ENCODE data around the gene CCDC88A.
"Not testable (repeated sequence)": the region's sequence is repeated elsewhere in the genome, so short reads cannot be mapped to it uniquely, and the experiment has no call there.

CCDC88A gene

DNA sequence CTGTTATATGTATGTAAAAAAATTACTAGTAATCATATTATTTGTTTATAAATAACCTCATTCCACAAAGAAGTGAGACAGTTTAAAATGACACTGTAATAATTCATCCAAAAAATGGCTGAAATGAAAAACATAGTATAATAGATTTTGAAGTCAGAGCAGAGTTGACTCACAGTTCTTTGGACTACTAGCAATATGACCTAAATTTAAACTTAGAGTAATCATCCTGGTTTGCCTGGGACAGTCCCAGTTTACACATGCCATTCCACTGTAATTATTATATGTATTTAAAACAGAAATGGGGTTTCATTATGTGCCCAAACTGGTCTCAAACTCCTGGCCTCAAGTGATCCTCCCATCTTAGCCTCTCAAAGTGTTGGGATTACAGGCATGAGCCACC, 48.3 kb downstream of the CCDC88A start:
- DNase-seq (ENCODE audit: low spot score): no peak

DNA sequence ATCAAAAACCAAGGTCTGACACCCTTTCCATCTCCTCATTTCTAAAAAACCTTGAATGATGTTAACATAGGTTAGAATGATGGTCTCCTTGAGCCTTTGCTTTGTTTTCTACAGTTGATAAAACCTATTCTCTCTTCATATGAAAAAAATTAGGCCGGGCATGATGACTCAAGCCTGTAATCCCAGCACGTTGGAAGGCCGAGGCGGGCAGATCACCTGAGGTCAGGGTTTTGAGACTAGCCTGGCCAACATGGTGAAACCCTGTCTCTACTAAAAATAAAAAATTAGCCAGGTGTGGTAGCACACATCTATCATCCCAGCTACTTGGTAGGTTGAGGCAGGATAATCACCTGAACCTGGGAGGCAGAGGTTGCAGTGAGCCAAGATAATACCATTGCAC, 49.4 kb downstream of the CCDC88A start:
- DNase-seq (ENCODE audit: low spot score): no peak

DNA sequence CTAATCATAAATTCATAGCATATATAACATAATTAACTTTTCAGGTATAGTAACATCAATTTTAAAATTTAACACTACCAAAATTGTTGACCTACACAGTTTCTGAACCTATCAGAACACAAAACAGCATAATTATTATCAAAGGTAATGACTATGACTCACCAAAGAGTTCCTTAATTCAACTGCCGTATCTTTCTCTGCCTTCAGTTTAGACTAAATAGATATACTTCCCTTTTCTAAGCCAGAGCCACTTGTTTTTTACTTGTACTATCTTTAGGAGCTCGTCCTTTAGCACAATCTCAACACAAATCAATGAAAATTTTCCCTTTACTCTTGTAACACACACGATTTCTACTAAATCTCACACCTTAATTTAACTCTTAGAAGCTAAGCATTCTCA, 54.4 kb downstream of the CCDC88A start:
- DNase-seq (ENCODE audit: low spot score): peak; percentile 21

DNA sequence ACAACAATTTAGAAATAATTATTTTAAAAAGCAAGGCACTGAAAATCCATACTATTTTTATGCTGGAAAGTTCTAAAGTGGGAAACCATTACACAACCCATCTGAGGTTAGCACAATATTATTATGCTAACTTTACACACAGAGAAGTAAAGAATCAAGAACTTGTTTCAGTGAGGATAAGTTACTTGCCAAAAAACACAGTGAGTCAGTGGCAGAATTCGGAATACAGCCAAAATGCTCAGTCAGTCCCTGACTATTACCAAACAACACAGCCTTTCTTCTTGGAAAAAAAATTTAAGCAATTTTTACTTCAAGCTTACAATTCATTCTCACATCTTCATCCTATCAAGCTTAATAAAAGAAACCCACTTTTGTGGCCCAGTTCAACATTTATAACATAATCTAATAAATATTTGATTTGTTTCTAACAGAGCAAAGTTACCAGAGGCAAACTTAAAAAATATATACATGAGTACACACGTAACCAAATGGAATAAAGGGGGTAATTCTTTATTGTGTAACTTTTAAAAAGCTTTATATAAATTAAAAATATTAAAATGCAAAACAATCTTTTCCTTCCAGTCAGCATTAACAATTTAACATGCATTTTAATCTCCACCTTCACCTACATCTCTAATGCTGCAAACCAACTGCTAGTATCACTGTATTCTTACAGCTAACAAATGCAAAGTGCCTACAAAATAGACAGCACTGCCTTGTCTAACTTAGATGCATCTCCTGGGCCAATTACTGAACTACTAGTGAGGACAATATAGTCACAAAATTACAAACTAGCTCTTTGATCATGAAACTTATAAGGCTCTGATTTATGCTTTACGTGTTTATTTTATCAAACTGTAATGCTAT, 55.2 kb downstream of the CCDC88A start:
- DNase-seq (ENCODE audit: low spot score): no peak

DNA sequence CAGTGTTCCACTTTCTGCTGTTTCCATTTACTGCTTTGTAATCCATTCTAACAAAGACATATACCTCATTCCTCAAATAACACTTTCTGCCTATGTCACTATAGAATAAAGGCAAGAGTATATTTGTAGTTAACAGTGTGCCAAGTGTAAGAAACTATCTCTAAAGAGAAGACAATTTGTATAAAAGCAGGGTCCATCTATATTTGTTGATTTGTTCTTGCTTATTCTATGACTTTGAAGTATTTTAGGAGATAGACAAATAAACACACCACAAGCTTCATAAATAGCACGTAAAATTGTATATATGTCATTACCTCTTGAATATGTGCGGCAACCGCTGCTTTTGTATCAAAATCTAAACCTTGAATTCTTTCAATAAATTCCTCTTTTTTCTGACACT, 56.0 kb downstream of the CCDC88A start:
- DNase-seq (ENCODE audit: low spot score): no peak

DNA sequence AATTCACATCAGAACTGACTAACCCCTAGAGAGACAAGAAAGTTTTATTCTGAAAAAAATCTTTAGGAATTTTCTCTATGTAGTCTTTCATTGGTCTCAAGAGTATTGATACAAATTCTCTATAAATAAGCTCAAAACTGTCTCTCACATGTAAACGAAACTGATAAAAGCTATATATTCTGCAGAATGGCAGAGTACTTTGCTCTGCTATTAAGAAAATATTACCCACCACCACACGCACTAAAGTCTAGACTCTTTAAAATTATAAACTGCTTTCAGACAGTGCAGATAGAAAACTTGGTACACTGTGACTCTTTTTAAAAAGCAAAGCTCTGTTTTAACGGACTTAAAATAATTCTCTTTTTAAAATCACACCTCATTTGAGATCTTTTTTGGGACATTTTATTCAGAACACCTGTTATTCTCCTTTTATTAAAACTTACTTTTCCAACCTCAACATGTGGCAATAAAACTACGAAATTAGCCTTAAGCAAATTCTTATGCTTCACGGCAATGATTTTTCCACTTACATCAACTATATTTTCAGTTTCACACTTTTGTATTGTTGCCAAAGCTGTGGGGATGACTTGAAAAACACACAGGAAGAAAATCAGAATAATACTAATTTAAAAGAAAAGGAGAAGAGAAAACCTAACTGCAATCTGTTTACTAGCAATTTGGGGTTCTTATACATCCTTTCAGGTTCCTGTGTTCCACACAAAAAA, 58.0 kb downstream of the CCDC88A start:
- DNase-seq (ENCODE audit: low spot score): peak; percentile 33

DNA sequence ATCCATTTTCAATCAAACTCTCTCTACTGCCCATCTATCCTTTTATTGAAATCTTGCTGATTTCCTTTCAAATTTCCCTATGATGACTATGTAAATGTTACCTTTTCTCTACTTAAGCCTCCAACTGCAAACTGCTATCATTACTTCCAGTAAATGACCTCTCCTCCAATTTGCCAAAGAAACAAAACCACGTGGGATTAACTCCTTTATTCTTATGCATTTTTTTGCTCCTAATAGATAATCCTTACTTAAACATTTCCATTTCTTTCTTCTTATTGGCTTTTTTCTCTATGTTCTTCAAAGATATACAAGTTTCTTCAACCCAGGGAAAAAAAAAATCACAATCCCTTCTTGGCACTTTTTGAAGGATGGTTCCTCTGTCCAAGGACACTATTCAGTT, 61.2 kb downstream of the CCDC88A start:
- DNase-seq (ENCODE audit: low spot score): no peak

DNA sequence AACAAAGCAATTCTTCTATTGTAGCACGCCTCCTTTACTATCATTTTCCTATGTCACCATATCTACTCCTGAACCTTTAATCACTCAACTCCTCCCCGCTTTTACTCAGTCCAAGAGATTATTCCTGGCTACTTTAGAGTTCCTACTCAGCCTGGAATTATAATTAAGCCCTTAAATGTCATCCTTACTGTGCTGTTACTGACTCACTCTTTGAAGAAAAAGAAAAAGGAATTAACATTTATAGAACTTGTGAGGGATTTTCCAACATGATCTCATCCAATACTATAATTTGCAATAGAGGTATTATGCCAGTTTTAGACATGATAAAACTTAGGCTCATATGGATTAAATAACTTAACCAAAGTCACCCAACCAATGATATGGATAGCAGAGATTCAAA, 61.7 kb downstream of the CCDC88A start:
- DNase-seq (ENCODE audit: low spot score): no peak

DNA sequence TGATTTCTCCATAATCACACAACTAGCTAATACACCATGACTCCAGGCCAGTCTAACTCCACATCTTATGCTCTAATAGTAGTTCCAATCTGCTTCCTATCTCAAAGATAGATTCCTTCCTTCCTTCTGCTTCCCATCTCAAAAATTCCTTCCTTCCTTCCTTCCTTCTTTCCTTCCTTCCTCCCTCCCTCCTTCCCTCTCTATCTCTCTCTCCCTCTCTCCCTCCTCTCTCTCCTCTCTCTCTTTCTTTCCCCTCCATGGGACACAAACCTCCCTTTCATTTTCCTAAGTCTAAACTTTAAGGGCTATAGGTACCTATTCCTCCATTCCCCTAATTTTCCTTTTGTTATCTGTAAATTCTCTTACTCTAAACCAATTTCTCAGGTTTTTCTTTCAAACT, 62.5 kb downstream of the CCDC88A start:
- no peak for DNase-seq (ENCODE audit: low spot score)

DNA sequence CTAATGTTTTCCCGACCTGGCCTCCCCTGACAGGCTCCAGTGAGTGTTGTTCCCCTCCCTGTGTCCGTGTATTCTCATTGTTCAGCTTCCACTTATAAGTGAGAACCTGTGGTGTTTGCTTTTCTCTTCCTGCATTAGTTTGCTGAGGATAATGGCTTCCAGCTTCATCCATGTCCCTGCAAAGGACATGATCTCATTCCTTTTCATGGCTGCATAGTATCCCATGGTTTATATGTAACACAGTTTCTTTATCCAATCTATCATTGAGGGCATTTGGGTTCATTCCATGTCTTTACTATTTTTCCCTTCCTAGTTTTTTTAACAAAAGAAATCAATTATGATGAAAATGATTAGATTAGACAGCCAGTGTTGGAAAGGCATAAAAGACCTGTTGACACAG, 63.5 kb downstream of the CCDC88A start:
- not testable (repeated sequence) for DNase-seq (ENCODE audit: low spot score)

DNA sequence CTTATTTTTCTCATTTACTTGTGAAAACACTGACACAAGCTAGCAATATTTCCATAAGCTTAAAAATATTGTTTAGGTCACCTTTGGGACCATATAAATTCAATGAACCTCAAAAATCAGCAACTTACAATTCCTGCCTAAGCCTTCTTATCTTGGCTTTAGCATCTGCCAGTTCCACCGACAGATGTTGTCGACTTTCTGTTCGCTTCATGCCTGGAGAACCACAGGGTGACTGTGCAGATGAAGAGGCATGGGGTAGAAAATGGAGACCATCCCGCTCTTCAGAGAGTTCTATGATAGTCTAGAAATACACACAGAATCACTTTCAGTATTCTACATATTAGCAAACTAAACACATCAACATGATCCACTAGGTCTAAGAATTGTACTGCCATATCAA, 64.2 kb downstream of the CCDC88A start:
- no peak for DNase-seq (ENCODE audit: low spot score)

DNA sequence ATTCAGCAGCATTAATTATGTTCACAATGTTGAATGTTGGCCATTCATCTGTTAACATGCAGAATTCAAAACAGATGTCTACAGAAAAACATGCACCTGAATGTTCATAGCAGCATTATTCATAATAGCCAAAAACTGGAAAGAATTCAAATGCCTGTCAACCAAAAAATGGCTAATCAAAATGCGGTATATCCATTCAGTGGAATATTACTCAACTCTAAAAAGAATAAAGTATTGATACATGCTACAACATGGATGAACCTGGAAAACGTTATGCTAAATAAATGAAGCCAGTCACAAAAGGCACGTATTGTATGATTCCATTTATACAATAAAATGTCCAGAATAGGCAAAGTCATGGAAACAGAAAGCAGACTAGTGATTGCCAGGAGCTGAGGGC, 68.0 kb downstream of the CCDC88A start:
- no peak for DNase-seq (ENCODE audit: low spot score)

DNA sequence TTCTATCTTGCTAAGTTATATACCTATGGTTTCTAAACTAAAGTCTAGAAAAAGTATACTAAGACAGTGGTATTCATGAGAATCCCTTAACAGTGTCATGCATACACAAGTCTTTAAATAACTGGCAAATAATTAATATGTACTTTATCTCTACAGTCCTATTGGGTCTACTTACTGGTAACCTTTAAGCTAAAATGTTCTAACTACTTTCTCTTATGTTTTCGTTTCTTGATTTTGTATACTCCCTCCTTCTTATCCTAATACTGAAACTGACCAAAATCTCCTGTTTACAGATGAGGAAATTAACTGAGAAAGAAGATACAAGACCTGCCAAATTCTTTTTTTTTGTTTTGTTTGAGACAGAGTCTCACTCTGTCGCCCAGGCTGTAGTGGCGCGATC, 74.6 kb downstream of the CCDC88A start:
- no peak for DNase-seq (ENCODE audit: low spot score)

DNA sequence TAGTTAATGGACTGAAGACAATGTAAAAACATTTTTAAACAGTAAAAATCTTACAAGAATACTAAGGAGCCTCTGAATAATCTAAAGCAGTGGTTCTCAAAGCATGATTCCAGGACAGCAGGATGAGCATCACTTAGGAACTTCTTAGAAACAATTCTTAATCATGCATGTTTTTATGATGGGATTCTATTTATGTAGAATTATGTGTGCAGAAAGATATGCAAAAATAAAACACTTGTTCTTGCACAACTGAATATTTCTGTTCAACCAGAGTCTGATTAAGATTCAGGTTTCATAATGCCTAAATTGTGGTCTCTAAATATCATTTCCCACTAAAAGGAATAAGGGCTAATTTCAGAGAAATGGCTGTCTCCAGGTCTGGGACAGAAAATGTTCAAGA, 81.4 kb downstream of the CCDC88A start:
- no peak for DNase-seq (ENCODE audit: low spot score)

DNA sequence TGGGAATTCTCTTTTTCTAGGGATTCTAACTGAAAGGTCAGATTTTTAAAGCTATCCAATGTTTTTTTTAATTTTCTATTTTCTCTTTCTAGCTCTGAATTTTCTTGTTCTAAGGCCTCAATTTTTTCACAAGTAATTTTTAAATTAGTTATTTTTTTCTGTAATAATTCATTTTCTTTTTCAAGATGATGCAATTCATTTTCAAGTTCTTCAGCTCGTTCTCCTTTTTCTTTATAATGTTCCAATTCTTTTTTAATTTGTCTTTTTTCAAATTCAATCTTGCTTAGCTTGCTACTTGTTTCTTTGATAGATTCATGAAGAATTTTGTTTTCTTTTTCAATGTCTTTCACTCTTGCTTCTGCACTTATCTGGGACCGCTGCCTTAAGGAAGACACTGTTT, 84.9 kb downstream of the CCDC88A start:
- DNase-seq (ENCODE audit: low spot score): no peak

DNA sequence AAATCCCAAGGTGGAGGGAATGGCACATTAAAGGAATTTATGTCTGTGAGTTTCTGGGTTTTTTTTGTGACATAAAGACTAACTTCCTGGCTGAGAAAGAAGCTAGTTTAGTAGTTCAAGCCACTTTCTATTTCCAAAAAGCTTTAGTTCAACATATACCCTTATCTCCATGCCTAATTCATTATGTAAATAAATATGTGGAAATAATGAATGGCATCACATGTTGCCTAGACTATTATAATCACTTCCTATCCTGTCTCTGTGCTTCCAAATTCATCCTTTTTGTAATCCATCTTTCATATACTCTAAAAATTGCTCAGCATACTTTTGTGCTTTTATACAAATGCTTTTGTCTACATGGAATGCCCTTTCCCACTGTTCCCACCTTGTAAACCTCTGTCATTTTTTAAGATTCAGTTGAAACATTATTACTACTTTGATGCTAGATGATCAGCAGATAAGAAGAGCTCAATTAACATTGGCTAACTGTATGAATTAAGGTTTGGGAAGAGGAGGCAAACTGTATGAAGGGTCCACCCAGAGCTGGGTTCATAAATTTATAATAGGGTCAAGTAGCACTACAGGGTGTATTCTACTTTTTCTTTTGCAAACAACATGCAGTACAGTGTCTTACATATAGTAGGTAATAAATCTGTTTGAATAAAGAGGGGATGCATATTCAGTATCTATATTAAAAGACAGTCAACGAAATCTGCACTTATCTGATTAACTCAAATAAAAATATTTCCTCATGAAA, 88.9 kb downstream of the CCDC88A start:
- DNase-seq (ENCODE audit: low spot score): no peak

DNA sequence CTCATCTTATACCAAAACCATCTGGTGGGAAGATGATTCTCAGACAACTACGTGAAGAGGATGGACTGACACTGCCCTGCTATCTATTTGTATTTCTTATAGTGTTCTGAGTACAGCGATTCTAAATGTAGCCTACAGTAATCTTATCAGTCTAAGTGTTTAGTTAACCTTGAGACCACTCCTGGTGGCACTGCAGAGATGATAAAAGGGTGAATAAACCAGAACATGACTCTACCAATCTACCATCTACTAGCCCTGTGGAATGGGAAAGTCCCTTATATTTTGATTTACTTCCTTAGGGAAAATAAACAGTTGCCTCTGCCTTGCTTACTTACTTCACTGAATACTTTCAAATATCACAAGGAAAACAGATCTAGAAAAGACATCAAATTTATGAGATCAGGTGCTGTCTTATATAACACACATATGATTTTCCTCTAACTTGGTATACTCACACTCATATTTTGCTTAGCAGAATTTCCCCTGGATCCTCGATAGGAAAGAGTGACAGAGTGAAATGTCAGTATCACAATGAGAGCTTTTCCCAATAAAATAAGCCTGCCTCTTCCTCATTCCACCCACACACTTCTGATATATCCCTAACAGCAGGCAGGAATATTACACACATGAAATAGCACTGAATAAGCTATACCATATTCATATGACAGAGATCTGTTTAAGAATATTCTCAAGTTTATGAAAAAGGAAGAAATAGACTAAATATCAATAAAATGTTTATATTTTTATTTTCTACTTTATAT, 92.0 kb downstream of the CCDC88A start:
- DNase-seq (ENCODE audit: low spot score): no peak

DNA sequence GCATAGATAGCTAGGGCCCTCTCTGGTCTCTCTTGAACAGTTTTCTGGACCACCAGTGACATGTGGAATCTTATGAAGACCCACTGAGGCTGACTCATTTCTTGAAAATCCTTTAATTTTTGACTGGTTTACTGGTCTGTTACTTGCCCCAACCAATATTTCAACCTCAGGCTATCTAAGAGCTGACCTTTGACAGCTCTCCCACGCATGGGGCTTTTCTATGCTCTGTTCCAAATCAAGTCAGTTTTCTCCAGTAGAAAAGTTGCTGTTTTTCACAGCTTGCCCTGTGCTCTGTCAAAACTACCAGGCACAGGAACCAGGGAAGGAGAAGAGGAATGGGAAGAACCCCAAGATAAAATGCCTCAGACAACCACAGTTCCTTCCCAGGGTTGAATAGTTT, 104.7 kb downstream of the CCDC88A start:
- no peak for DNase-seq (ENCODE audit: low spot score)

DNA sequence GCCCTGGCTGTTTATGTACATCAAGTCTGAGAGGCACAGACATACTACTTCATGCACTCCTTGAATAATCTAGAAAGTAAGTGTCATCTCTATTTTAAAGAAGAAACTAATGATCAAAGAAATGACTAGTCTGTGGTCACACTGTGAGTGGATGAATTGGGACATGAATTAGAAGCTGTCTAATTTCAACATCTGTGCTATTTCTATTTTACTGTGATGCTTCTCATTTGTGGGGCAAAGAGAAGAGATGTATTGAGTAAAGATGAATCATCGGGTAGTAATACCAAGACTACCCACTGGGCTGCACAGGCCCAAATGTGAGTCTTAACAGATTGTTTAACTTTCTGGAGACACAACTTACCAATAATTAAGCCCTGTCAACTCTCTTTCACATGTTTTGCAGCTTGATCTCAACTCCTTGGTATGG, 108.2 kb downstream of the CCDC88A start:
- no peak for DNase-seq (ENCODE audit: low spot score)

DNA sequence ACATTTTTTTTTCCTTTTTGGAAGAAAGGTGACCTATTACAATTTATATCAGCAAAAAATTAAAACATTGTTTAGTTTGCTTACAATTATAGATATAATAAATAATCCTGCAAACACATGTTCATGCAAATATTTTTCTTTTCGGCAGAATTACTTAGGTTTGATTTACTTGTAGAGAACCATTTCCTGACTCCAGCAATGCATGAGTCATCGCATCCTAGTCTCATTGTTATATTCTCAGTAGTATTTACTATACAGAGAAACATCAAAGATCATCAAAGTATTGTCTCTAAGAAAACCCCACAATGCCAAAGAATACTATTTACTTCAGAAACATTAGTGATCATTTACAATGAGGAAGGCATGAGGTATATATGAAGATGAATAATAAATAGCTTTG, 110.2 kb downstream of the CCDC88A start:
- no peak for DNase-seq (ENCODE audit: low spot score)

DNA sequence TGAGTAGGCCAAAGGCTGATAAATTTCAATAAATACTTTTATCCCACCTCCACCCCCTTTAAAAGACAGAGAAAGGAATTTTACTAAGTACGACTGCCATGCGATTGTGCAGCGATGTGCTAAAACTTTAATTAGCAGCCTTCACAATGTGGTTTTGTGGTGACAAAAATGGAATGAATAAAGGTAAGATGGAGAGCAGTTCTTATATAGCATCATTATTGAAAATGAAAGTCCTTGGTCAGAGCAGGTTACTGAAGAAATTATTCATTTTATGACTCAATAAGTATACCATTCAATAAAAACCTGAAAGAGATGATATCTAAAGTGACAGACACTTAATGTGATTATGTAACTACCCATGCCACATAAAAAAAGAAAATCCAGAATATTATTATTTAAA, 117.4 kb downstream of the CCDC88A start:
- no peak for DNase-seq (ENCODE audit: low spot score)

DNA sequence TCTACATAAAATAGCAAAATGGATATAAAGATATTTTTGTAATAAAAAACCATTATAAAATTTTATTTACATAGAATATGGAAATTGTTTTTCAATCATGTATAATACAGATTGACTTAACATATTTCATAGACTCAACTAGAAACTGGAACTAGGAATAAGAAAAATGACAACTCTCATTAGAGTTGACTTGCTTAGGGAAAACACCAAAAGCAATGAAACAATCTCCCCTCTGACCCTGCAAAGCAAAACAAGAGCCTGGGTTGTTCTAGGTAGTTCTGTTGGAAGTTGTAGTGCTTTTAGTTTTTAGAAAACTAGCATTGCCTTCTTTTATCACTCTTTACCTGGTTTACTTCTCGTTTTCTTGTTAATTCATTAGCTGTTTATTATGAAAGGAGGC, 118.4 kb downstream of the CCDC88A start:
- DNase-seq (ENCODE audit: low spot score): no peak

Data from germinal center (tissue), 1 donor.